Measurements from ENCODE around the gene RPS6KA2.

- TF ChIP-seq CTCF (conservative IDR thresholded peaks at IDR 0.05) (no peak), ZFX (IDR thresholded peaks at IDR 0.05) (no peak)
Measured at GRCh38 chr6:166486536-166486880, 140.5 kb downstream of the RPS6KA2 start.

Measured in C4-2B (cell line).